D721Med (cell line): Measurements from ENCODE around the gene CHCHD6.

ENCODE experiments used
- DNase-seq: peaks from one replicate; pipeline ENCODE4 v3.0.0; 2011; ENCODE audit warnings: low spot score; ENCODE audit not compliant: insufficient read length
- FAIRE-seq: peaks from 2 replicates; lab custom pipeline; 2011; peaks lifted over from hg19 to GRCh38; lab: Jason Lieb, UNC
- CTCF ChIP-seq: IDR thresholded peaks from 2 replicates; pipeline ENCODE4 v1.5.1; 2012; ENCODE audit warnings: mild to moderate bottlenecking, control low read depth; ENCODE audit not compliant: insufficient read depth; ENCODE audit errors: missing control alignments

The CHCHD6 gene

GRCh38 chr3:126672741-126673140 is 31.3 kb upstream of the CHCHD6 start:
- DNase-seq (no peak), FAIRE-seq (no peak)
- TF ChIP-seq CTCF: no peak

- no peak for TF ChIP-seq CTCF
- no peak for FAIRE-seq
These were observed 26.9 kb upstream of the CHCHD6 start for GRCh38 chr3:126676919-126677705.

GRCh38 chr3:126677862-126678503 is 26.1 kb upstream of the CHCHD6 start:
- FAIRE-seq (no peak), DNase-seq (no peak)
- TF ChIP-seq CTCF: no peak

More at GRCh38 chr3:126676919-126677705, 26.9 kb upstream of the CHCHD6 start:
- DNase-seq: no peak

- DNase-seq: no peak
- FAIRE-seq: no peak
- TF ChIP-seq CTCF: no peak
These were observed 25.2 kb upstream of the CHCHD6 start for GRCh38 chr3:126678693-126679317.

GRCh38 chr3:126679318-126679751 is 24.7 kb upstream of the CHCHD6 start:
- FAIRE-seq: no peak
- peak; percentile 90 for TF ChIP-seq CTCF
- peak; percentile 89 for DNase-seq

GRCh38 chr3:126679831-126680666 is 24.0 kb upstream of the CHCHD6 start:
- no peak for DNase-seq
- TF ChIP-seq CTCF: no peak
- FAIRE-seq: no peak
